Measurements from ENCODE around the gene DMD. TPM values are rescaled to one million over a fixed set of nuclear protein-coding genes. Genes with fewer than 3 reads are reported as not detected.
A peak's percentile ranks its signal among the peaks of the same experiment; 100 is the strongest.
"Not testable (repeated sequence)": the region's sequence is repeated elsewhere in the genome, so short reads cannot be mapped to it uniquely, and the experiment has no call there.

DMD gene
- total RNA-seq, 1 experiment from 2014 or later, result 3.9 TPM

DNA sequence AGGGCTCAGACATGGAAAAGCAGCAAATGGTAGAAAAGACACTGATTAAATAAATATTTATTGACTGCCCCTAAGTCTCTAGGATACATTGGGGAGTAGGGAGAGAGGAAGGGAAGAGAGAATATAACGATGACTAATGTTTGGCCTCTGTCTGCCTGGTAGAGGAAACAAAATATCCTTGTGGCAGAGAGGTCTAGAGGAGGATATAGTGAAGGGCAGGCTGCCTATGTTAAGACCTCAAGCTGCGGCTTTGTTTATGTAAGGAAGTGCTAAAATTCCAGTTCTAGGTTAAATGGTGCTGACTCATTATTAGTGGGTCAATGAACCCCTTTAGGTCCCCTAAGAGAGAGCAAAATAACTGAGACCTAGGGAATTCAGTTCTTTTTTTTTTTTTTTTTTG lies 1712.2 kb downstream of the DMD start:
- DNase-seq (ENCODE audit: extremely low read depth, low read depth), result no peak

DNA sequence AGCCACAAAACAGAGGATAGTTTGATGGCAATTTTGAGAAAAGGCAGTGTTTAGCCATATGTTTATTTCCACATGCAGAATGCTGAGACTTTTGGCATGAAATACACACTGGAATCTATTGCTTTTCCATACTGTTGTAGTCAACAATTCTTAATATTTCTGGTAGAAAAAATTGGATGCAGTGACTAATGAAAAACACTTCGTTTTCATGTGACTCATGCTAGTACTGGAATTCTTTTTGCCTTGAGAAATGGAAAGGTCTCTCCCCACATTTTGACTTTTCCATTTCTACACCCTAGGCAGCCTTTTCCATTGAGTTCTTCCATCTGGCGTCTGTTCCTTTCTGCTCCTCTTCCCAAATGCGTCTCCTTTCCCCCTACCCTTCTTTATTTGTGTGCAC lies 1714.3 kb downstream of the DMD start:
- no peak for DNase-seq (ENCODE audit: extremely low read depth, low read depth)

DNA sequence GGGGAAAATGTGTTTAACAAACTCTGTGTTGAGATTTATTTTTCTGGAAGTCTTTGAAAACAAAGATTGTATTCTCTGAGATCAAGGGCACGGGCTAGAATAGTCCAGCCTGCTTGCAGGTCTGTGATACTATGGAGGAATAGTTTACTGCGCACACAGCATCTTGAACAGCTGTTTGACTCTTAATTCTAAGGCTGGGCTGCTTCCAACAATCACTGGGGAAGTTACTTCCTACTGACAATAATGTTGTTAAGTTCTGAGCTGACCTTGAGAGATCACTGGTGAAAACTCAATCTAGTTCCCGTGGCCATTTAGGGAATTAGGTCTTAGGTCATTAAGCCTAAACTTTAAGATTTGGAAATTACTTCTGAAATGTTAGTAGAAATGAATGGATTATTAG lies 1723.4 kb downstream of the DMD start:
- no peak for DNase-seq (ENCODE audit: extremely low read depth, low read depth)

DNA sequence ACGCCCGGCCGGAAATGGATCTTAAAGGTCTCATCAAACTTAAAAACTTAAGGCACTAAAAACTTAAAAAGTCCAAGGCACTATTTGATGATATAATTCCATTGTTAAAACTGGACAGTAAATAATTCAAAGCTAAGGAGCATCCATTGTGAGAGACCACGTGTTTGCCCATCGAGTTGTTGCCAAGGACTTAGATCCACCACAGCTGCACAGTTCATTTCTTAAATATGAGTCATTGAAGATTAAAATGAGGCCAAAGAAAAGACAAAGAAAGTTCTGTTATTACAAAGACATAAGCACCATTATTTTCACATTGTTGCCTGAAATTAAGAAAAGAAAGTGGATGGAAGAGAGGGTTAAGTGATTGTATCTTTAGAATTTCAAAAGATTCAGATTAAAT lies 1728.0 kb downstream of the DMD start:
- DNase-seq (ENCODE audit: extremely low read depth, low read depth), result no peak

DNA sequence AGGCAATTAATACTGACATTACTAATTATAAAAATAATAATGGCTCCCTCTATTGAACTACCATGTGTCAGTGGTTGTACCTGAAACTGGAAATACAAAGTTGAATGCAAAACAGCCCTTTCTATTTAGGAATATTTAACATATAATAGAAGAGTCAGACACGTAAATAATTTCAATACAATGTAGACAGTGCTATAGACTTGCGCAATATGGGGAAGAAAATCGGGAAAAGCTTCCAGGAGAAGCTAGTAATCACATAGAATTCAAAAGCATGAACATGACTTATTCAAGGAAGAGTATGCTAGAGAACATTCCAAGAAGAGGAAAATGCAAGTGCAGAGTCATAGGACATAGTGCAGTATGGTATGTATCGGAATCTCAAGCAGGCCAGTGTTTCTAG lies 1730.7 kb downstream of the DMD start:
- no peak for DNase-seq (ENCODE audit: extremely low read depth, low read depth)

DNA sequence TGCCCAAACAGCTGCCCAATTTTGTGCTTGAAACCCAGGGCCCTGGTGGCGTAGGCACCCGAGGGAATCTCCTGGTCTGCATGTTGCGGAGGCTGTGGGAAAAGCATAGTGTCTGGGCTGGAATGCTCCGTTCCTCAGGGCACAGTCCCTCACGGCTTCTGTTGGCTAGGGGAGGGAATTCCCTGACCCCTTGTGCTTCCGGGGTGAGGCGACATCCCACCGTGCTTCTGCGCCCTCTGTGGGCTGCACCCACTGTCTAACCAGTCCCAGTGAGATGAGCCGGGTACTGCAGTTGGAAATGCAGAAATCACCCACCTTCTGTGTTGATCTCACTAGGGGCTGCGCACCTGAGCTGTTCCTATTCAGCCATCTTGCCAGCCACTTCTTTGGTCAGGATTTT lies 1740.1 kb downstream of the DMD start:
- no peak for DNase-seq (ENCODE audit: extremely low read depth, low read depth)

DNA sequence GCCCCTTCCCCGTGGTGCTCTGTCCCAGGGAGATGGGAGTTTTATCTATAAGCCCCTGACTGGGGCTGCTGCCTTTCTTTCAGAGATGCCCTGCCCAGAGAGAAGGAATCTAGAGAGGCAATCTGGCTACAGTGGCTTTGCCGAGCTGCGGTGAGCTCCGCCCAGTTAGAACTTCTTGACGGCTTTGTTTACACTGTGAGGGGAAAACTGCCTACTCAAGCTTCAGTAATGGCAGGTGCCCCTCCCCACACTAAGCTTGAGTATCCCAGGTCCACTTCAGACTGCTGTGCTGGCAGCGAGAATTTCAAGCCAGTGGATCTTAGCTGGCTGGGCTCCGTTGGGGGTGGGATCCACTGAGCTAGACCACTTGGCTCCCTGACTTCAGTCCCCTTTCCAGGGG lies 1740.6 kb downstream of the DMD start:
- DNase-seq (ENCODE audit: extremely low read depth, low read depth), result not testable (repeated sequence)

DNA sequence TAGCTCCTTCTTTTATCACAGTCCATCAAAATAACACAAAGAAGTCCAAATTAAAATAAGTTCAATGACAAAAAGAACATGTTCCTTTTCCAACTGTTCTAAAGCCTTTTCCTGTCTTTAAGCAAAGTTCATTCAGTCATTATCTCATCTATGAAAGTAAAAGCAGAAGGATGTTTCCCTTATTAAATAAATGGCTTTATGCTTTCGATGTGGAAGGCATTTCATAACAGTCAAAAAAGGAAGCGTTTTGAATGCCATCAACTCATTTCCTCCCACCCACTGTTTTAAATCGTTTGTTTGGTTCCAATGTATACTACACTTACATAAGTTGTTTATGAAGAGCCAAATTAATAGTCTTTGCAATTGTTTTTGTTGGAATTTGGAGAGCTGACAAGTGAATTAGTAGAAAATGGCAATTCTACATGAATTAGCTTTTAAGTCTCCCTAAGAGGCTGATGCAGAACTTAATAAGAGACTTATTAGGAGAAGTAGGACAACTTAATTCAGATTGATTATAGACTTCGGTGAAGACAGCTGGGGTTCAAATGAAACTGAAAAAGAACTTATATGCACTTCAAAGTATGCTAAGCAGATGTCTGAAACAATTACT lies 1746.9 kb downstream of the DMD start:
- DNase-seq (ENCODE audit: extremely low read depth, low read depth), result no peak

DNA sequence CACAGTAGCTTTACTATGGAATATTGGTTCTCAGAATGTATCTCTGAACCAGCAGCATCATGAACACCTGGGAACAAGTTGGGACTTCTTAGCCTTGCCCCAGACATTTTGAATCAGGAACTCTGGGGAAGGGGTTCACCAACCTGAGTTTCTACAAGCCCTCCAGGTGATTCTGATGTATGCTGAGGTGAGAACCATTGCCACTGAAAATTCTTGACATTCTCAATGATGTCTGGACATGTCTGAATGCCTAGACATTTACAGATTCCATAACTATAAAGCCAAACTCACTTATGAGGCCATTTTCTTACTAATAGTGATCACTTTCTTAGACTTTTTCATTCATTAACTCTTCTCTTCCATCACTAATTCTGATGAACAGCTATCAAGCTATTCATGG lies 1750.1 kb downstream of the DMD start:
- DNase-seq (ENCODE audit: extremely low read depth, low read depth), result no peak

DNA sequence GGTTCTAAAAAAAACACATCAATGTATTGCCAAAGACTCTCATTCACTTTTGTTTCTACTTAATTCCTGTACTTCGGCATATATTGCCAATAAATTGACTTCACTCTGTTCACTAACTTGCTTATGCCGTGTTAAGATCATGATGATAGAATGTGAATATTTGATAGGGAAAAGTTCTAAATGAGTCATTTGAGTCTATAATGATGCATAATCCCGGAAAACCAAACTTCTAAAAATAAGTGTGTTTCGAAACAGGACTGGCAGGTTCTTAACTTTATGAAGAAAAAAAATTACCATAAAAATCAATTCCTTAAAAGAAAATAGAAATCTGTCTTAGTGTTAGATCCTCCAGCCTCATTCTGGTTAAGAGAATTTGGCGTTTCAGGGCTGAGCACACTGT lies 1752.0 kb downstream of the DMD start:
- no peak for DNase-seq (ENCODE audit: extremely low read depth, low read depth)

DNA sequence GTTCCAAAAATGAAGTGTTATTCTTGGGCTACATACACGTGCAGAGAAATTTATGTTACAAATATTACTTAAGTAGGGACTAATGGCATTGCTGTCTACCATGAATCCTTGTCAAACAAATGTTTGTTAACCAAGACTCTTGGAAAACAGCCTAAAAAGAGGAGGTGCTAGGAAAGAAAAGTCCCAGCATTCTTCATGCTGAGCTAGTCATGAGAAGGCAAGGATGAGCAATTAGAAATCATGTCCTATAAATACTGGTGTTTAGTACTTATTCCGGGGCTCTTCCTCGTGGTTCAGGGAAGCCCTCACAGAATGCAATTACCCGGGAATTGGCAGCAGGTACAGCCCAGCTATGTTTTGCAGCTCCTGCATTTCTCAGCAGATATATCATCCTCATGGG lies 1761.4 kb downstream of the DMD start:
- no peak for DNase-seq (ENCODE audit: extremely low read depth, low read depth)

DNA sequence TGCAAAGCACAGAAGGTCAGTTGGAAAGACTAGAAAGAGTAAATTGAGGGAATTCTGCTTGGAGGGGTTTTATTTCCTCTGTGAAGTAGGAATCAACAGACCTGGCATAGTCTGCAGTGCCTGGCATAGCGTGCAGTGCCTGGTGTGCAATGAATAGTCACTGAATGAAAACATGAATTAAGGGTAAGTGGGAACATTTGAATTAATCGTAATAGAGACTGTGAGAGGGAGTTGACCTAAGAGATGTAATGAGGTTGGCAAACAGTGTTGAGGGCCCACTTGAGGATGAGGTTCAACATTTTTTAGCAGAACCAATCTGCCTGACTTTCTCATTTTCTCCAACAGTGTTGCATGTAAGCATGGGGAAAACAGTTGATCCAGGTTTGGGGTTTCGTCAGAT lies 1762.3 kb downstream of the DMD start:
- no peak for DNase-seq (ENCODE audit: extremely low read depth, low read depth)

DNA sequence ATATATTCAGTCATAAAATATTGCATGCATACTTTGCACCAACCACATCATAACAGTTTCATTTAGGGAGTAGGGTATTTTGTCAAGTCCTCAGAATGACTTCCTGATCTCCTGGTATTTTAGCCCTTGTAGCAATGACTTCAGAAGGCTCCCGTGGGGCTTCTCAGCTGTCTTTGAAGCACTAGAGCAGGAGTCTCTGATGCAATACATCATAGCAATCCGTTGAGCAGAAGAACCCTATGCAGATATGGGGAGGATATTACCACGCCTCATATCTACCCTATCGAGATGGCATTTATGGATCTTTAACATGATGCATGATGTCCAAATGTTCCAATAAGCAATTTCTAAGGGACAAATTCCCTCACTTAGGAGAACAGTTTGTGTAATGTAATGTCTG lies 1765.8 kb downstream of the DMD start:
- DNase-seq (ENCODE audit: extremely low read depth, low read depth), result no peak

DNA sequence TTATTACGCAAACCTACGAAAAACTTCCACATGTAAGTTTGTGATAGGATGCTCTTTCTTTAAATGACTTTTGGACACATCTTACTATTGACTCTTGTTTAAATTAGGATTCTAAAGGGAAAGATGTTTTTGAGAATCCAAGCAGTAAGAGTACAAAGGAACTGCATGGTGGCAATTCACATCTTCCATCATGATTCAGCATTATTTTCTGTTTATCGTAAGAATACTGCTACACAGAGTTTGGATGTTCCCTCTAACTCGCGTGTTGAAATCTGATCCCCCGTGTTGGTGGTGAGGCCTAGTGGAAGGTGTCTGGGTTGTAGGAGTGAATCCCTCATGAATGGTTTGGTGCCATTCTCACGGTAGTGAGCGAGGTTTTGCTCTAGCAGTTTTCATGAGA lies 1767.7 kb downstream of the DMD start:
- no peak for DNase-seq (ENCODE audit: extremely low read depth, low read depth)

DNA sequence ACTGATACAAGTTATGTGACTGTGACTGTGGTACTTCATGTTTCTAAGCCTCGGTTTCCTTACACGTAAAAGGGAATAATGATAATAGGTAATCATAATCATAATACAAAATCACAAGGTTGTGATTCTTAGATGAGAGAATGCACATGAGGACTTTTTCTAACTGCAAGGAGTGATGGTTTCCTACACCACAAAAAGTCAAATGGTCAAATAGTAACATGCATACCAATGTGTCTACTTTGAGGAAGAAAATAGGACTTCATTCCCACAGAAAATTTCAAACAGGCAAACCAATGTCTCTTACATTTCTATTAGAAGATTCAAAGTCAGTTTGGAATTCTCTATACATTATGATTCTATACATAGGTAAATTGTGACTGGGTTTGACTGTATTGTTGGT lies 1770.8 kb downstream of the DMD start:
- no peak for DNase-seq (ENCODE audit: extremely low read depth, low read depth)

DNA sequence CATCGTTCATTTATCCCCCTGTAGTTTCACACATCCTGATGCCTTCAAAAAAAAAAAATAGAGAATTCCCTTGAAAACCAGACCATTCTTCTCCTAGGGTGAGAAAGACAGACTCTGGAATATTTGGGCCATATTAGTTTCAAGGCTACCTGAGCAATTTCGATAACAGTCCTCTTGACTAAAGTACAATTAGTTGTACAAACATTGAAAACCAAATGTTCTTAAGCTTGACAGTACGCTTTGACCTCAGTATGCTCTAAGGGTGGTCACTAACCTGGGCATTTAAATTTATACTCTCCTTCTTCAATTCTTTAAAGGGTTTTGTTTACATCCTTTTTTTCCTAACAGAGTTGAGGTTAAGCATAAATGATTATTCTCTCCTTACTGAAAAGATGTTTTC lies 1774.9 kb downstream of the DMD start:
- no peak for DNase-seq (ENCODE audit: extremely low read depth, low read depth)

DNA sequence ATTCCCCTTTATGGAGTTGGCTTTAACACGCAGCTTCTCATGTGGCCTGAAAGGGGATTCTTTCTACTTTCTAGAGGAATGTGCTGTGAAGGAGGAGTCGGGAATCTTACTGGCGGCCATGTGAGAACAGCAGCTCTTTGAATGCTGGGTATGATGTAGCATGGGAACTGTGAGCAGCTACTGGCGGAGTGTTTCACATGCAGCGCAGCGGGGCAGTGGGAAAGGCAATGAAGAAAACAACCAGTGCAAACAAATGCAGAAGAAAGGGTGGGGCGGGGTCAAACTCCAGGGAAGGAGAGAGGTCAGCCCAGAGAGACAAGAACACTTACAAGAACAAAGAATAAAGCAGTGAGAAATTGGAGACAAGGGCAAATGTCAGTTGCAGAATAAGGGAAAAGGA lies 1775.8 kb downstream of the DMD start:
- DNase-seq (ENCODE audit: extremely low read depth, low read depth), result peak; percentile 4

DNA sequence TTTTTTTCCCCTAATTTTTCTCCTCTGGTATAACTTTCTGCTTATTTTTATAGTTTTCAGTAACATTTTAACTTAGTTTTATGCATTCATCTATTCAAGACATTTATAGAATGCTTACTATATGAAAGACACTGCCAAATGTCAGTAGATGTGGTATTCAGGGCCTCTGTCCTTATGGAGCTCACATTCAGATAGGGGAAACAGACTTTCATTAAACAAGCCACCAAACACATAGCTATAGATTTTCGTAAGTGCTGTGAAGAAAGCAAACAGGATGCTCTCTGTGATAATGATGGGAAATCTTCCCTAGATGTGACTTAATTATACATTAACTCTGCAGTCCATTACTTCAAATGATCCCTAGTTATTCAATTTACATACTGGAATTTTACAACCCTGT lies 1777.5 kb downstream of the DMD start:
- DNase-seq (ENCODE audit: extremely low read depth, low read depth), result no peak

DNA sequence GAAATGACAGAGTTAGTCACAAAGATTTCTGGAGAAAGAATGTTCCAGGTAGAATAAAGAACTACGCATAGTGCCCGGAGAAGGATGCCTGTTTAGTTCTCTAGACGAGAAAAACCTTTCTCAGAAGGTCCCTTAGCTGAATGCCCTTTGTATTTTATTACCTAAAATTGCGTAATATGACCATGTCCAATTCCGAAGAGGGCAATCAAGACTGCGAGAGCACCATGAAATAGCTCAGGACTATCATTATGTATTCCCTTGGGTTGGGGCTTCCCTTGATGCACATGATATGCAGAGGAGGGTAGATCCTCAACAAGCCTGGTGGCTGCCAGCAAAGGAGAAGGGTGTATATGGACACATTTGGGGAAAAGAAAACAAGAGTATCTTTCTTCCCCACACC lies 1781.4 kb downstream of the DMD start:
- DNase-seq (ENCODE audit: extremely low read depth, low read depth), result no peak

DNA sequence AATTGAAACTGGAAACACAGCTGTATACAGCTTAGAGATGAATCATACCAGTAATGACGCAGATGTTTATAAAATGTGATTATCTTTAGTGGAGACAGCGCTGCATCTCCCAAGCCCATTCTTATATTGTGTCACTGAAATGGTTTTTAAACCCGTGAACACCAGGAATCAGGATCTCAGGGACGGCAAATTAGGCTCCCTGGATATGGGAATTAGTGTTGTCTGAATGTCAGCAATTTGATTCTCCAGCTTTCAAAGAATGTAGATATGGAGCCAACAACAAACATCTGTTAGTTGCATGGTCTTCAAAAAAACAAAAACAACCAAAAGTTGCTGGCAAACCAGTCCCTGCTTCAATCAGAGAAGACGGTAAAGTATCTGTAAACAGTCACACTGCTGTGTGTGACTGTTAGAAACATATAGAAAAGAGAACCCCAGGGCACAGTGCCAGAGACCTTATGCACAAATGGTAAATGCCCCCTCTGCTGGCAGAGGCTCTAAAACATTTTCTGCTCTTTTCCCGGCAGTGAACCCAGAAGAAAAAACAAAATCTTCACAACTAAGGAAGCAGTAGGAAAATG lies 1787.7 kb downstream of the DMD start:
- peak; percentile 36 for DNase-seq (ENCODE audit: extremely low read depth, low read depth)

DNA sequence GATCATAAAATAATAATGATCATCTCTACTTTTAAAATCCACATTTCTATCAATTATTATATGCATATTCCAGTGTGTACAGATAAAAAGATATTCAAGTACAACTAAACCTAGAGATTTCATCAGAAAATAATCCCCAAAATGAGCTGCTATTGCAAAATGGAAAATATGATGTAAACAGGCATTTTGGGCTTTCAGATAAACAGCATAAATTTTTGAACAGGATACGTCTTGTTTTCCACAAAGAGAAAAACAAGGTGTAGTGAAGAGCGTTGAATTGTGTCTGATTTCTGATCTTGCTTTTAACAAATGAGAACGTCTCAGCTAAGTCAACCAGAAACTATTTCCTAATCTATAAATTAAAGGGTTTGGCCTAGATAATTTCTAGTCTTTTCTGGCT lies 1789.9 kb downstream of the DMD start:
- DNase-seq (ENCODE audit: extremely low read depth, low read depth), result no peak

DNA sequence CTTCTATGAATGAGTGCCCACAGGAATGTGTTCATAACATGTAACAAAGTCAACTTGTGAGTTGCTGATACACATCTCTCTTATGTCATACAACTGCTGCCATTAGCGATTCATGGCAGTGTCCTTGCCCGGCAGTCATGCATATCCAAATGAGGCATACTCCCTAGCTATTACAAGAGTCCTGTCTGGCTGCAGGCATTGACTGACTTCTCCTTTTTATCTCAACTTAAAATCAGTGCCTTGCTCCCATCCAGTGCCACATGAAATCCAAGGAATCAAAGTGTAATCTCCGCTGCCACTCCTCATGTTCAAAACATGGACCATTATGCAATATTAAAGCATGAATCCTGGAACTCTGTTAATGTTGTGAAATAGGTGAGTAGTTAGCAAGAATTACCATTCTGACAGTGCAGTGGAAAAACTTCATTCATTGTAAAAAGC lies 1790.6 kb downstream of the DMD start:
- no peak for DNase-seq (ENCODE audit: extremely low read depth, low read depth)

DNA sequence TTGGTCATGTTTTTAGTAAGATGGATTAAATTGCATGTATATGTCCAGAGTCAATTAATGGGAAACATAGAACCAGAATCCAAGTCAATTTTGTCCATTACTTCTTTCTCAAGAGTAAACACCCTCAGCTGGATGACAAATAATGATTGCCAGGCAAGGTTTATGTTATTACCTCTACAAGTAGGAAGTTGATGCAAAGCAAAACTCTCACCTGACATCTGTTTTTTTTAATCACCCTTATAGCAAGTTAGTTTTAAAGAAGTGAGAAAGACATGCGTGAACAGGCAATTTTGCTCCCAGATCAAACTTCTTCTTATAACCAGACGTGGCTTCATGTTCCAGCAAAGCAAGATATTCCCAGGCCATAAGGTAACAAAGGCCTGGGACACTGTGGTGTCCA lies 1791.0 kb downstream of the DMD start:
- DNase-seq (ENCODE audit: extremely low read depth, low read depth), result no peak
